NCI-H2081 (cell line): ENCODE results near the gene TEDC2.

ENCODE experiments used
- DNase-seq, 2 experiments: peaks; one replicate each; lab custom pipeline; 2025; lab: John Stamatoyannopoulos, UW

Gene TEDC2

DNA sequence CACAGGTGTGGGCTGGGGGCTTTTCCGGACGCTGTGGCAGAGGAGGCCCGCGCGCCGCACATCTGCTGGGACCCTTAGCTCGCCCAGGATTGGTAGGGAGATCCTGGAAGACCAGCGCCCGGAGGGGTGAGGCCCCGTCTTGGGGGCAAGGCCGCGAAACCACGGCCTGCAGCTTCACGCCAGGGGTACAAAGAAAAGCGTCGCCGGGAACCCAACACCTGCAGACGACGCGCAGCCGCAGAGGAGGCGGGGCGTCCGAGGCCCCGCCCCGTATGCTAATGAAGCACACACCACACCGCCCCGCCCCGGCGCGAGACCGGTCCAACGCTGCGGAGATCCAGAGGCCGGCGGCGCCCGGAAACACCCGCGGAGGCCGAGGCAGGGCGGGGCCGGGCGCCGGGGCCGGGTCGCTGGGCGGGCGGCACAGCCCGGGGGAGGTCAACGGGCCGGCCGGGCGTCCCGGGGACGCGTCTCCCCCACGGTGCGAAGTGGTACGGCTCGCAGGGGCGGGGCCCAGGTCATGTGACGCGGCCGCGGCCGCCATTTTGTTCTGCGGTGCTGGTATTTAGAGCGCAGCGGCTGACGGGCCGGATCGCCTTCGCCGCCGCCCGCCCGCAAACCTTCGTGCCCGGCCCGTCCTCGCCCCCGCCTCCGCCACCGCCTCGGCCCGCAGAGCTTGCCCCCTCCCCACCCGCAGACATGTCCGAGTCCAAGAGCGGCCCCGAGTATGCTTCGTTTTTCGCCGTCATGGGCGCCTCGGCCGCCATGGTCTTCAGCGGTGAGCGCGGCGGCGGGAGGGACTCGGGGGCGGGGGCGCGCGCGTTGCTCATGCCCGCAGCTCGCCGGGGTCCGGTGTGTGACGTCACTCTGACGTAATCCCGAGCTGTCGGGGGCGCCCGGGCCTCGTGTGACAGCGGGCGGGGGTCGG, 53.8 kb downstream of the TEDC2 start, which contains the start of gene ATP6V0C:
Gene ATP6V0C (plus strand): TSS at position 548 of the 928 bp plus-strand sequence. CDS start 152 bp downstream, at position 700.
- peak; percentile 93 to 95 for DNase-seq
